GM12878 (cell line): Measurements from ENCODE around the gene CTNS. TPM values are rescaled to one million over a fixed set of nuclear protein-coding genes. Genes with fewer than 3 reads are reported as not detected.

Experiments used
- ATAC-seq: fragments of 200-7000 bp; cut with Tn5 transposase; 3 replicates; pipeline ENCODE4 v1.9.1; 2020; ENCODE audit warnings: mild to moderate bottlenecking, moderate library complexity
- BruUV-seq: library from RNA; stranded (reverse); fragments of 400-500 nt; replicated peaks from 2 replicates; lab custom pipeline; 2021; lab: Mats Ljungman, UMichigan
- CTCF ChIA-PET: fragments of 300-600 bp; sonication (Branson Sonifier 250); formaldehyde crosslinking; extraction: SDS; loops from one replicate; lab custom pipeline; 2021; ENCODE audit warnings: inconsistent platforms; lab: Yijun Ruan, JAX
- POLR2A ChIA-PET: fragments of 350-600 bp; formaldehyde crosslinking; extraction: SDS; loops from one replicate; lab custom pipeline; 2021; ENCODE audit warnings: inconsistent platforms; lab: Charles Lee
- RAD21 ChIA-PET: fragments of 300-600 bp; sonication (Branson Sonifier 250); formaldehyde crosslinking; loops from one replicate; lab custom pipeline; 2023; ENCODE audit warnings: antibody characterized with exemption; ENCODE audit not compliant: unreplicated experiment; lab: Charles Lee
- SMC1A ChIA-PET: fragments of 300-600 bp; sonication (Branson Sonifier 250); formaldehyde crosslinking; loops from one replicate; lab custom pipeline; 2023; ENCODE audit not compliant: unreplicated experiment, uncharacterized antibody; lab: Charles Lee
- DNase-seq: peaks from one replicate; pipeline ENCODE4 v3.0.0-alpha.2; 2011; ENCODE audit warnings: low read depth, low spot score
- FAIRE-seq: peaks from 3 replicates; lab custom pipeline; 2011; peaks lifted over from hg19 to GRCh38; lab: Jason Lieb, UNC
- H2AFZ ChIP-seq: 2 replicates; pipeline ENCODE4 v1.6.0; 2011; ENCODE audit warnings: low read depth, low read length, control low read depth; ENCODE audit not compliant: control insufficient read depth
- H3K27ac ChIP-seq: 2 replicates; pipeline ENCODE4 v1.5.1; 2011; ENCODE audit warnings: control low read depth; ENCODE audit not compliant: control insufficient read depth, insufficient read depth
- H3K27me3 ChIP-seq, 2 experiments: replicated peaks in 1 of 2; 2 replicates each; pipeline versions ENCODE4 v1.6.0 to v1.6.1; 2011; ENCODE audit warnings: low read length in 1 of 2; ENCODE audit not compliant: control insufficient read depth in 2 of 2, insufficient read depth in 2 of 2
- H3K36me3 ChIP-seq, 2 experiments: 2 replicates each; pipeline ENCODE4 v1.5.1; 2011; ENCODE audit warnings: low read length in 1 of 2; ENCODE audit not compliant: control insufficient read depth in 2 of 2, insufficient read depth in 2 of 2
- H3K4me1 ChIP-seq: 2 replicates; pipeline ENCODE4 v1.6.1; 2011; ENCODE audit warnings: mild to moderate bottlenecking, low read length, moderate library complexity, mixed read lengths; ENCODE audit not compliant: control insufficient read depth, insufficient read depth
- H3K4me2 ChIP-seq: 2 replicates; pipeline ENCODE4 v1.6.0; 2011; ENCODE audit warnings: control low read depth; ENCODE audit not compliant: control insufficient read depth, insufficient read depth
- H3K4me3 ChIP-seq: fragments of 200-600 bp; sonication (generic); 2 replicates; pipeline ENCODE4 v1.5.1; 2016
- H3K79me2 ChIP-seq: 2 replicates; pipeline ENCODE4 v1.6.0; 2011; ENCODE audit warnings: low read length; ENCODE audit not compliant: control insufficient read depth, insufficient read depth
- H3K9ac ChIP-seq: 2 replicates; pipeline ENCODE4 v1.8.0; 2011; ENCODE audit warnings: low read length, control low read depth, mixed read lengths; ENCODE audit not compliant: control insufficient read depth, insufficient read depth
- H3K9me3 ChIP-seq: replicated peaks from 3 replicates; pipeline ENCODE4 v1.5.1; 2011; ENCODE audit warnings: mild to moderate bottlenecking, low read length; ENCODE audit not compliant: control insufficient read depth, insufficient read depth
- H4K20me1 ChIP-seq: 2 replicates; pipeline ENCODE4 v1.6.0; 2011; ENCODE audit not compliant: control insufficient read depth, insufficient read depth
- ASH2L ChIP-seq: fragments of 300-600, 200-600 bp; sonication (generic); IDR thresholded peaks from 2 replicates; pipeline ENCODE4 v1.6.1; 2017; ENCODE audit warnings: low read depth, mild to moderate bottlenecking, borderline replicate concordance
- CBX3 ChIP-seq: fragments of 200-600 bp; sonication (generic); IDR thresholded peaks from 2 replicates; pipeline ENCODE4 v1.6.1; 2016; ENCODE audit warnings: low read depth, borderline replicate concordance
- CREB1 ChIP-seq: IDR thresholded peaks from 2 replicates; pipeline ENCODE4 v1.6.1; 2012; ENCODE audit warnings: low read depth, mild to moderate bottlenecking, inconsistent platforms
- EGR1 ChIP-seq, 2 experiments: IDR thresholded peaks; 1 replicate in 1 of 2; 2 replicates in 1 of 2; pipeline ENCODE4 v1.6.1; 2011 to 2012; ENCODE audit warnings: low read depth in 2 of 2, low read length in 2 of 2, borderline replicate concordance in 1 of 2, mild to moderate bottlenecking in 1 of 2, moderate library complexity in 1 of 2
- KDM1A ChIP-seq: fragments of 200-600 bp; sonication (generic); IDR thresholded peaks from 2 replicates; pipeline ENCODE4 v1.6.1; 2016; ENCODE audit warnings: borderline replicate concordance
- NR2C2 ChIP-seq: IDR thresholded peaks from 2 replicates; pipeline ENCODE4 v1.6.1; 2011; ENCODE audit warnings: borderline replicate concordance, low read depth; ENCODE audit not compliant: control insufficient read depth, insufficient read length
- POU2F2 ChIP-seq: IDR thresholded peaks from 3 replicates; pipeline ENCODE4 v1.6.1; 2011; ENCODE audit warnings: low read depth, mild to moderate bottlenecking, low read length, borderline replicate concordance
- REST ChIP-seq: IDR thresholded peaks from 2 replicates; pipeline ENCODE4 v1.6.1; 2012; ENCODE audit warnings: mild to moderate bottlenecking, low read depth, low read length
- SKIL ChIP-seq: fragments of 450-650 bp; IDR thresholded peaks from 2 replicates; pipeline ENCODE4 v1.6.1; 2017; ENCODE audit warnings: mild to moderate bottlenecking, low read depth, inconsistent platforms; ENCODE audit not compliant: poor library complexity, severe bottlenecking
- ZNF592 ChIP-seq: fragments of 450-650 bp; IDR thresholded peaks from 2 replicates; pipeline ENCODE4 v1.6.1; 2017; ENCODE audit warnings: mild to moderate bottlenecking, moderate library complexity
- WGBS: methylation state at CpG from one replicate; pipeline ENCODE4 v1.1.6; 2016; ENCODE audit warnings: low lambda C conversion rate; ENCODE audit not compliant: insufficient replicate concordance, insufficient coverage; ENCODE audit errors: missing lambda C conversion rate; 5-methylcytosine and 5-hydroxymethylcytosine counted together
- in situ Hi-C: fragments of 300-500 bp; cut with MboI; formaldehyde crosslinking; loops from 9 replicates; pipeline ENCODE4 v1.14.3; 2018; ENCODE audit warnings: mixed read lengths
- intact Hi-C: fragments of 100-400 bp; cut with micrococcal nuclease; formaldehyde crosslinking; loops from one replicate; pipeline ENCODE4 v1.14.2; 2022; ENCODE audit not compliant: unreplicated experiment
- polyA plus RNA-seq, 11 experiments: library from polyadenylated mRNA; depleted of rRNA in 4 of 11; unstranded in 6 of 11; stranded (reverse) in 5 of 11; fragments of >200 nt; fragmentation: Nextera tagmentation in 4 of 11; fragmentation: Illumina TruSeq in 1 of 11; extraction: Ambion mirVana in 4 of 11; extraction: Trizol in 1 of 11; gene quantifications; 1 replicate in 1 of 11; 2 replicates in 10 of 11; pipeline versions ENCODE4 v1.2.1 to v1.2.3, GENCODE V29; 2011 to 2016; ENCODE audit warnings: inconsistent platforms in 2 of 11, missing spikeins in 2 of 11, low read depth in 1 of 11
- total RNA-seq, 4 experiments: library from RNA; depleted of rRNA in 3 of 4; stranded (reverse); fragments of >200 nt in 3 of 4; fragmentation: Illumina TruSeq in 1 of 4; extraction: Trizol in 1 of 4; gene quantifications; 2 replicates each; pipeline versions ENCODE4 v1.2.1 to v1.2.3, GENCODE V29; 2013 to 2021

Gene CTNS
- total and polyA plus RNA-seq, 10 of the 15 experiments (the other 5 are each of a cell fraction or from before 2014, with no cell fraction given) = 0.92 to 10.7 (median 6.4) TPM

GRCh38 chr17:3688852-3689261, 52.3 kb downstream of the CTNS start:
- H3K4me1 ChIP-seq = peaks cover 10% of the 10 kb centered on the region
- H3K4me3 ChIP-seq = no peak overlapping the region
- intact Hi-C loops (no loop called here), in situ Hi-C loops (no loop called here)
- no peak overlapping the region for H3K27ac ChIP-seq
- ChIA-PET SMC1A (no interaction called here), CTCF (no interaction called here), RAD21 (no interaction called here), POLR2A (no interaction called here)
- FAIRE-seq = no peak
- H3K9ac ChIP-seq = no peak overlapping the region
- no peak for DNase-seq
- peaks cover 0 to 4% of the 10 kb centered on the region in 2 experiments; a peak in 2 of 4 replicates for H3K36me3 ChIP-seq
- no TSS peak for BruUV-seq
- no peak overlapping the region for H2AFZ ChIP-seq
- H3K9me3 ChIP-seq = no peaks in the 10 kb centered on the region
- no peak overlapping the region for H3K4me2 ChIP-seq
- no peaks in the 10 kb centered on the region for H4K20me1 ChIP-seq
- H3K79me2 ChIP-seq = peaks cover 4% of the 10 kb centered on the region
- WGBS = 41% methylated on average over 14 of the region's 14 CpGs
- no peak for ATAC-seq
- no peaks in the 10 kb centered on the region for H3K27me3 ChIP-seq
- TF ChIP-seq SKIL (no peak), REST (no peak), ASH2L (no peak), ZNF592 (no peak), KDM1A (no peak), EGR1 (IDR thresholded peaks at IDR 0.05; ENCODE audit: borderline replicate concordance in 1 of 2, low read depth in 2 of 2, low read length in 2 of 2) (no peak), POU2F2 (no peak), CREB1 (no peak), NR2C2 (no peak), CBX3 (no peak)
